Esophagus squamous epithelium (tissue), 4 donors: ENCODE measurements around the gene GAPDHS.

Experiments used
- CTCF ChIP-seq, 6 experiments: fragments of 450-650 bp in 4 of 6; fragments of 200-600 bp in 2 of 6; sonication (generic) in 2 of 6; IDR thresholded peaks; one replicate each; pipeline ENCODE4 v1.5.1; 2016 to 2019; ENCODE audit warnings: antibody characterized with exemption in 6 of 6, mild to moderate bottlenecking in 4 of 6, moderate library complexity in 4 of 6
- POLR2A ChIP-seq, 4 donors: fragments of 450-650 bp; IDR thresholded peaks; one replicate each; pipeline ENCODE4 v1.6.1; 2017; ENCODE audit warnings: antibody characterized with exemption in 4 of 4, mild to moderate bottlenecking in 4 of 4, moderate library complexity in 3 of 4

GRCh38 chr19:35524181-35524837, 8.9 kb upstream of the GAPDHS start:
- no peak for TF ChIP-seq POLR2A (IDR thresholded peaks at IDR 0.05)
- TF ChIP-seq CTCF (IDR thresholded peaks at IDR 0.05): no peak
